ENCODE measurements around the gene ZNF474.
A peak's percentile ranks its signal among the peaks of the same experiment; 100 is the strongest.

The ZNF474 gene

DNA sequence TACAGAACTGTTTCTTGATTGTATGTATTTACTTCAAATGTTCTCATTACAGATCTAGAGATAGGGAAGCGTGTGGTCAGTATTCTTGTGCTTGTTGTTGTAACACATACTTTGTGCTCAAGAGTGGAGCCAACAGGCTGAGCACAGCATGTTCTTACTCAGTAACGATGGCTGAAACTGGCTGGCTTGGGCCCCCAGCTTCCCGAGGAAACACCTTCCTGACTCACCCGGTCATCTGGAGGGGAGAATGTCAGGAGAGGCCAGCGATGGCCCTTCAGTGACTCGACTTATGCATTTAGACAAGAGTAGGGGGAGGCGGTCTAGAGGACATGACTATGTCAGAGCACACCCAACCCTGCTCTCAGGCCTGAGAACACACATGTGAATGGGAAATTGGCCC is 25.6 kb downstream of the ZNF474 start:
- DNase-seq: peak; percentile 74

DNA sequence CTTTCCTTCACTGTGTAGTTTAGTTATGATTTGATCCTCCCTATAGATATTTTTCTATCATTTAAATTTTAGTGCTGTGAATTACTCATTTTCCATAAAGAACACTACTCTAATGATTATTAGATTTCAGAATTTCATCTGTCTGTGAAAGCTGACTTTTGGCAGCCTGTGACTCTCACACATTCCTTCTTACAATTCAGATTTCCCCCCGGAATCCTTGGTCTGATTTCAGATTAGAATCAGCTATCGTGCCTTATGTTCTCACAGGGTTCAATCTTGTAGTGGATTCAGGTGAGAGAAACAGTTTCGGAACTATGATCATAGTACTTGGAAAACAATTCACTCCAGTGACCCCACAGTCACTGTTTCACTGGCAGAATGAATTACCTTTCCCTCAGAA is 26.2 kb downstream of the ZNF474 start:
- DNase-seq: no peak

DNA sequence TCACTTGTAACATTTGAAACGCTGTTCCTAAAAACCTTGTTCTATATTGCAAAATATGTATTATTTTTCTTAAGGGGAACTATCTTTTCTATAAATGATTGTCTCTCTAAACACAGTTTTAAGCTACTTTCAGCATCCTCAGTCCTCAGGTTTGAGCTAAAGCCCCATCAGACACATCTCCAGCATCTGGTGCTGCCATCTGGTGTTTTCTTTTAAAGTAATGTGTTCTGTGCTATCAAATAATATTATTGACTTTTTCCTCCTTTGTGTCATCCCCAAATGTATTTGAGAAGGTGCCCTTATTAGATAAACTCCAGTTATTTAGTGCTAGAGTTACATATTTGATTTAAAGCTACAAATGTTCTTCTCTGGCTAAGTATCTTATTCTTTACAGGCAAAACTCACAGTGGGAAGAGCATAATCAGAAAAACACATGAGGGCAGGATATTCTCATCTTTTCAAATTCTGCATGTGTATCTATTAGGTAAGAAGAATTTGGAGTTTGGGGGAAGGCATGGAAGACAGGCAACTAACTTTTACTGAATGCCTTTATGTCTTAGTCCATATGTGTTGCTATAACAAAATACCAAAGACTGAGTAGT is 27.5 kb downstream of the ZNF474 start:
- DNase-seq: peak; percentile 71

DNA sequence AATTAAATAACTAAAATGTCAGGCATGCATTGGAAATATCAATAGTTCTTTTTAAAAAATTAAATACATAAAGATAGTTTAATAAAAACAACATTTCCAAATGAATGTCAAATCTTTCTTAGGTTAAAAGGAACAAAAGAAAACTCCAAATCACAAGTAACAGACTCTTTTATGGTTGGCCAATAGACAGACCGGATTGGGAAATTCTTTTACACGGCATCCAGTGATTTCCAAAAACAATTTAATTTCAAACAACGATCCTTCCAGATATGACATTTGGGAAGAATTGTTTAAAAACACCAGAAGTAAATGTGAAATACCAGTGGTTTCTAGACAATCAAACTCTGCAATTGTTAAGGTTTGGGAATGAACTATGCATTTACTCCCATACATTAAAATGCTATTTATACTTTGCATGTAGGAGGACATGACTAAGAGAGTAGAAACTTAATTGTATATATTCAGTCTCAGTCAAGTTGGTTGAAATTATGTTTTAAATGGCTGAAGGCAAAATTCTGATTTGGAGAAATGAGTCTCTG is 32.8 kb downstream of the ZNF474 start:
- DNase-seq: no peak

DNA sequence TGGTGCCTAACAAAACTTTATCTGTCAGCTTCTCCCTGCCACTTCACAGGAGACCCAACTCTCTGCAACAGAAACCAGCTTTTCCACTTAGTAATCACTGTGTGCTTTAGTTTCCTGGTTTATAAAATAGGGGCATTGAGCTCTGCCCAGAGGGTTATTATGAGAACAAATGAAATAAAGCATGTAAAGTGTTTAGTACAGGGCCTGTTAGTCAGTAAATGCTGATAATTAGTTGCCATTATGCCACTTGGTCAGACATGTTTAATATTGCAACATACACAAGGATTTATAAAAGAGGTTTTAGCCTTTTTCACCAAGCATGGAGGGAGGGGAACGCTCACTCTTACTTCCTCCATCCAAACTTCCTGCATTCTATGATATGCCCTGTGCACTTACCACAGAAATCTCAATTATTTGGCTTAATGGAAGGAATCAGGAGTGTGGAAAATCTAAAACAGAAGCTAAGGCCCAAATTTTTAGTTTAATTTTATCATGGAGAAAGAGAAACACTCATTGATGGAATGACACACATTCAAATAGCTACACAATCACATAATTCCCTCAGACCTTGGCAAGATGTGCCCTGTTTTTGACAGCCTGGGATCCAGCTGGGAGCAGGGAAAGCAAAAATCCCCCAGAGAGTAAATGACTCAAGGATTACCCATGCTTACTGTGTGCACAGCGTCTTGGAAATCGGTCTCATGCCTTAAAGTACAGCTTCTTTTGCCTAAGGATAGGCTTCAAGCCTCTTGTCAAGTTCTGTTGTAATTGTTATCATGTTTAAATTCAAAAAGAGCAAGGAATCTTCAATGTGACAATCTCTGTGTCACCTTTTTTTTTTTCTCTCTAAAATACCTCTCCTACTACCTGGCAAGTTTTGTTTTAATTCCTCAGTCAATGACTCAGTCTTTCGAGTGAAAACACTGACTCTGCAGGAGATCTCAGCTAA is 34.0 kb downstream of the ZNF474 start:
- peak; percentile 94 for DNase-seq

DNA sequence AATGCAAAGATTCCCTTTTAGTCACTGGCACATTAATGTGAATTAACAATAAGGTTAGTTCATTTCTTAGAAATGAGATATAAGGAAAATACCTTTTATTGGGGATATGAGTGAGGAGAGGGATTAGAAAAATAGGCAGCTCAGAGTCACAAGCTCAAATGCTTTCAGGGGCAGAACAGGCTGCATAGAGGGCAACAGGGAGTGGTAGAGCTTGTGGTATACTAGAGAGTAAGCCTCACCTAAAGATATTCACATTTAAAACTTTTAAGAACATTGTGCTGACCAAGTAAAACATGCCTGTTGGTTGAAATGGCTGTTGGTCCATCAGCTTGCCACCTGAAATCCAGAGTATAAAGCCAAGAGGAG is 34.7 kb downstream of the ZNF474 start:
- no peak for DNase-seq

DNA sequence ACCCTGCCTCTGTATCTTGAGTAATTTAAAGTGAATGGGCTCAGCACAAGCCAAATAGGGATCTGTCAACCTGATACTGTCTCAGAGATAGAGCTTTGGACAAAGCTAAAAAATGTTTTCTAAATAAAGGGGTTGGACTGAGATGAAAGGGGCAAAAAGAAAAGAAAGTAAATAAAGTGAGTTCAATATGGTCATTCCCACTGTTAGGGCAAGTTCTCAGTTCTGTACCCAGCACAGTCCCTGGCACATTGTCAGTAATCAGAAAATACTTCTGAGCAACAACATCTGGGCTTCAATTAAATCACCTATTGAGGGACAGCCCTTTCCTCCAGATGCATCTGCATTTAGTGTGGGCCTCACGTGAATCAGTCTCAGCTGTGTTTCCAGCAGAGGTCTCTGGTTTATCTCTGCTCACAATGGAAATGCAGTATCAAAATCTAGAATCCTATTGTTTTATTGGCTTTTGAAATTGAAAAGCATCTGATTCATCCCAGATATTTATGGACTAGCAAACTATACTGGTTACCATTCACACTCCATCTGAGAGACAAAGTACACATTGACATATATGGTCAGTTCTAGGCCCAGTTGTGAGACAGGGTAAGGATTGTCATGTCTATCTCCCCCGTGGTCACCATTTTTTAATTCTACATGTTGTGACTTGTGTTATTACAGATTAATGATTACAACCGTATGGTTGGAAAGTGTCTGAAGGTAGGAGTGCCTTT is 35.6 kb downstream of the ZNF474 start:
- no peak for DNase-seq

DNA sequence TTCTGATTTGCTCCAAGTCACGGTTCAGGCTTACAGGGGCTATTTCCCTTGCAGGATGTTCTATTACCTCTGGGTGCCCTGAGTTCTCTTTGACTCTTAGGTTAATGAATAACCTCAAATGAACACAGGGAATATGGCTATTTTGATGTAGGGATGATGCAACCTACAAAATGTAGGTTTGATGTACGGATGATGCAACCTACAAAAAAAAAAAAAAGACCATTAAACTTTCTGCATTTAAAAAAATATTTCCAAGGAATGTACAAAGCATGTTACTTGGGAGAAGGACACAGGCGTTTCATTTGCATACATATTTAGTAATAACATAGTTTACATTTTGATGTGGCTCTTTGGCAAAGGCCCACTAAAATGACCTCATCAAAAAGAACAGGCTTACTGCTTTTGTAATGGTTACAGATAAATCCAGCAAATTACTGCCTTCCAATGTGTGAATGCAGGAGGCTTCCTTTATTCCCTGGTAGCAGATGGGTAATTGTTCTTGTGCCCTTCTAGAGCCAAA is 36.3 kb downstream of the ZNF474 start:
- DNase-seq: peak; percentile 84

DNA sequence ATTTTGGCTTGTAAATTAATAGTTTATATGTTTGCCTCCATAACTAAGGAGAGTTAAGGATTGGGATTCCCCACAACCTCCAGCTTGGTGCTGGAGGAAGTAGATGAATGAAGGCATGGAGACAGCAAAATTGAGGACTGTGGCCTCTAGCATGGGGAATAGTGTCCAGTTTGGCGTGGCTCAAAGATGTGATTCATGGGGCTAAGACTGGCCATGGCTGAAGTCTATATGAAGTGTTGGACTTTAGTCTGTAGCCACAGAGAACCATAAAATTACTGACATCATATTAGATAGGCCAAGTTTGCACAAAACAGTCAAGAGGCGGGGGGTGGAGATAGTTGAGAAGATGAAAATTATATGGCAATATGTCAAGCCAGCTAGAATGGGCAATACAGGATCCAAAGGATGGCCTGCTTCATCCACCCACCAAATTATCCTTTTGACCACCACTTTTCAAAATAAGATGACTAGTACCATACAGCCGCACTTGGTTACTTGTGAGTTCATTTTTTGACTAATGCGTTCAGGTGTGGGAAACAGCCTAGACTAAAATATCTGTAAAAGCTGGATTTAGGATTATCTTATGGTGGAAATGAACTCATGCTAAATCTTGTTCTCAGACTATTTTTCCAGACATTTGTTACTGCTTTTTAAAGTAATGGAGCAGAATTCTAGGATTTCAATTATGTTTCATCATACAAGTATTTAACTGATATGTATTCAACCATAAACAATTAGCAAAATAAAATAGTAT is 40.2 kb downstream of the ZNF474 start:
- DNase-seq: no peak

DNA sequence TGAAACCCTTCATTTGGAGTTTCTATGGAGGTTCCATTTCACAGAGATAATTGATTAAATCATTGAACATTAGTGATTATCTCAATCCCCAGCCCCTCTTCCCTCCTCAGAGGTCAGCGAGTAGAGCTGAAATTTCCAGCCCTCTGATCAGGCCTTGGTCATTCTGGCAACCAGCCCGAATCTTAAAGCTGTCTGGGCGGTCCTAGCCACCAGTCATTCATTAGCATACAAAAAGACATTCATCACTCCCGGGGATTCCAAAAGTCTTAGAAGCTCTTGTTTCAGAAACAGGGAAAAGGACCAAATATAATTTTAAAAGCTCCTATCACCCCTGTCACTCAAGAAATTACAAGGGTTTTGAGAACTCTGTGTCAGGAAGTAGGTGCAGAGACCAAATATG is 41.3 kb downstream of the ZNF474 start:
- DNase-seq: no peak

DNA sequence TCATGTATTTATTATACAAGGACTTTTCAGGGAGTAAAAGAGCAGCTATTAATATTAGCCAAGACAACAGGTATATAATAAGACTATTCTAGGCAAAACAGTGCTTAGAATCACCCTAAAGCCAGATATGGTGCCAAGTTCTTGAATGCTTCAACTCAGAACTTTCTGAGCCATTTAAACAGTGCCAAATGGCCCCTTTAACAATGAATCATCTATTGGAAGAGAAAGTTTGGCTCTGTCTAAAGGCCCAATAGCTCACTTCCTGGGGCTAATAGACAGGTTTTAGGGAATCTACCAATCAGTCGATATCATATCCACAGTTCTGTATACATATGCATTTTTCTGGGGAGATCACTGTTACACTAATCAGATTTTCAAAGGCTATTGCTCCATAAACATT is 42.9 kb downstream of the ZNF474 start:
- peak; percentile 5 for DNase-seq

DNA sequence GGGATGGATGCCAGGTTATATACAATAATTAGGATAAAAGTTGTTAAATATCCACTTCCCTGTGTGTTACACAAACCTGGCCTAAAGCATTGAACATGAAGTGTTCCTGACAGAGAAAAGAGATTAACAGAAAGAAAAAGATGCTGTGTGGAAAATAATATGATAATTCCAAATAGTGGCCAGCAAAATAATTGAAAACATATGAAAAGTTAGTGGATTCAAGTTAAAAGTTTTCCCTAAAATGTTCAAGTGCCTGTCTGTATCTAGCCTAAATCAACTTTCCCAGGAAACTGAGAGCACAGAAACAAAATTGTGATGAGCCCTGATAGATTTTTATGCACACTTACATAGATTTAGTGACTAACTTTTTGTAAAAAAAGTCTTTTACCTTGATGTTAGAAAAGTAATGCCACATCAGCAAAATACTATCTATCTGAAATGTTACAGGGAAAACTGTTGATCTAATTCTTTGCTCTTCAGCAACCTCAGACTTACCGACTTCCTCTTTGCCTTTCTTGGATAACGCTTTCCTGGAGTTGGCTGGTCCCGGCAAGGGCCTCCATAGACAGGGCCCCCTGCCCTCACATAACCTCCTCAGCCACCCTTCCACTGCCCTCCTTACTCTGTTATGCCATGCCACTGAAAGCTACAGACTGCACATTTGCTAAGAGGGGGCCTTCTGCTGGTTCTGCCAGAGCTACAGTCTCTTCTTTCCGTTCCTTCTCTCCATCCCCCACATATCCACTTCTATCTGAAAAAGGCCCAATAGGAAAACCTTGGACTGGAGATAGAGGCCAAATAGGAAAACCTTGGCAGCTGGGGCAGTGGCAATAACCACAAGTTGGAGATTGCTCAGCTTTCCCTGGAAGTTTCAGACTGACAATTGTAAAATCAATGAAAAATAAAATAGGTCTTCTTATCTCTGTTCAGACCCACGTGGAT is 44.4 kb downstream of the ZNF474 start:
- DNase-seq: no peak

DNA sequence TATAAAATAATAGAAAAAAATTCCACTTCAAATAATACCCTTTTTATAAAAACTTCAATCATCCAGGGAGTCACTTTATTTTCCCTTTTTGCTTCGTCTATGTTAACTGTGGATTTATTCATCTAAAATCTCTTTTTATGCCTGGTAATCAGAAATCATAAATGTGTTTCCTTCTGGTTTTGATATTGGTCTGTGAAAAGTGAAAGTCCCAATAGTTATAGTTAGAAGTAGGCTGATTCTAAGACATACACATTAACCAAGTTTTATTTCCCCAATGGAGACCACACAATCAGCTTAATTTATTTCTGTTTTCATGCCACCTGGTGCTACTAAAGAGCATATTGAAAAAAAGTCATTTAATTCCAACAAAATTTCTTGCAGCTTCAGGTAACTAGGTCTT is 45.7 kb downstream of the ZNF474 start:
- no peak for DNase-seq

DNA sequence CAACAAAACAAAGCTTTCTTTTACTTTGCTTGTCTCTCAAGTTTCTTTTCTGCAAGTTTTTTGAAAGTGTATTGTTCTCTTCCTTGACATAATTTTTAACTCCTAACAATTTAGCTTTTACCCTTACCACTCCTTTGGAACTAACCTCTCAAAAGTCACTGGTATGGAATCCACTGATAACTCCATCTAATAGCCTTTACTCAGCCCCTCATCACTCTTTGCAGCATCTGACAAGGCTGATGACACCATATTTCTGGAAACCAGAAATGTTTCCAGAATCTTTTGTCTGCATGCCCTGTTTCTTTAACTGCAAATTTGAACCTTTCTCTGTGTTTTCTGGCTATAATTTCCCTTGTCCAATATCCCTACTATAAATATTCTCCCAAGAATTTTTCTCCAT is 46.5 kb downstream of the ZNF474 start:
- no peak for DNase-seq

DNA sequence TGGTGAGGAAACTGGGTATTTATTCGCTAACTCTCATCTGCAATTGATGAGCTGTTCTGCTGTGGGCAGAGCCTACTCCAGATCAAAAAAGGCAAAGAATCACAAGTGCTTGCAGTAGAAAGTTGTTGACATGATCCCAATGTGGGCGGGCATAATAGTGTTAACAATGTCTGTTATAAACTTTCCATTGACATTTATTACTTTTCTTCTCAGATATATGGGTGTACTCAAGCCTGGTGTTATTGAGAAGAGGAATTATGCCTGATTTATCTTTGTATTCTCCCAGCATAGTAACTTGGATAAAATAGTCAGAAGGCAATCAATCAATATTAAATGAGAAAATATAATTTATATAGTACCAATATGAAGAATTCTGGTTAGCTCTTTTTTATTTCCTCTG is 47.8 kb downstream of the ZNF474 start:
- no peak for DNase-seq

DNA sequence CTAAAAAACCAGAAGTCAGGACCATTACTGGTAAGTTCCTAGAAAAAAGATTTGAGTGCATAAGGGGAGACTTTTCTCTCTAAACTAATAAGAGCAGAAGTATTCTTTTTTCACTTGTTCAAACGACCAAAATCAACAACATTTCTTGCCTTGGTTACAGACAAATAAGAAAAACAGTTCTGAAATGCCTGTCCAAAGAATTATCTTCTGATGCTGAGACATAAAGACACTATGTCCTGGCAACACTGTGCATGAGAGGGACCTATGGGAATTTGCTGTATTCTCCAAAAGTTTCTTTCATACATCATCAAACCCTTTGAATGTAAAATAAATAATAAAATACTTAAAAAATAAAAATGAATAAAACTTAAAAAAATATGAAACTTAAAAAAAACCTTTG is 50.4 kb downstream of the ZNF474 start:
- DNase-seq: no peak

DNA sequence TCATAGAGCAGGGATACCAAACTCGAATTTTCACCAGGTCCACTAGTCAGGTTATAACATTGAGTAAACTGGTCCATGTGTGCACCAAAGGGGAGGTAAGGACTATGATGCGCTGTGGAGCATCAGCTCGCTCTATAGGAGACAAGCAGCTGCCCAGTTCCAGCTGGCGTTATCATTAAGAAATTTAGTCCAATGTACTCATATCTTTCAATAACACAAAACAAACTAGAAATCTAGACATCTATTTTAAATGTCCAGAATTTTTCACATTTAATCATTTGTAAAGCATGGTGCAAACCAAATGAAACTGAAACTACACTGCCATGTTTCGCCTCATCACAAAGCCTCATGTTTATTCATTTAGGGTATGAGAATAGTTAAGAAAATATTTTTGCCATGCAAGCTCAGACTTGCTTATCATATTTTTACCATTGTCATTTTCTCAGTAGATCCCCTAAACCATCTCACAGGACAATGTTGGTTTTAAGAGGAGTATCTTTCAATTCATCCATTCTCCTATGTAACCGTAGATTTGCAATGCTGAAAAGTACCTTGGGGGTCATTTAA is 50.9 kb downstream of the ZNF474 start:
- DNase-seq: peak; percentile 3

DNA sequence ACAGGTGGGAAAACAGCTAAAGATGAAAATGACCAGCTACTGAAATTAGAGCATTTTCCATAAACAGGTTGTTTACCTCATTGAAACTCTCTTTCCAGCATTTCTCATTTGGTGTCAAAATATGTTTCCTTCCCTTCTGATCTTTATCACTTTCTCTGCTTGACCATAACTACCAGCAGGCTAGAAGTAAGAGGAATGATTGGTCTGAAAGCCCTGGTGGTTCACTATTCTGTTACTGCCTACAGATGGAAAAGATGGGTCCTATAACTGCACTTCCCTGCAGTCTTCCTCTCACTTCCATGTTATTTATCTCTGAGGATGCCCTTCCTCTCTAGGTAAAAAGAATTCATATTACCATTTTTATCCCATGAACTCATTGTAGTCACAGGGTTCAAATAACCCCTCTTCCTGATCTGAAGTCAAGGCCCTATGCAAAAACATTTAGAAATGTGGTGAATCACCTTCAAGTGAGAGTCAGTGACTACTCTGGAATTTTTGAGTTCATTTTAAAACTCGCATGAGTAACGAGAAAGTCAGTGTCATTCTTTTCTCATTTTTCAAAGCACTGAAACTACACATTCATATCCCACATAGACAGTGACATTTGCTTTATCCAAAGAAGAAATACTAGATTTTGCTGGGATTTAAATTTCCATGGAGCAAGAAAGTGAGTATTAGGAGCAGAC is 51.7 kb downstream of the ZNF474 start:
- DNase-seq: peak; percentile 96

DNA sequence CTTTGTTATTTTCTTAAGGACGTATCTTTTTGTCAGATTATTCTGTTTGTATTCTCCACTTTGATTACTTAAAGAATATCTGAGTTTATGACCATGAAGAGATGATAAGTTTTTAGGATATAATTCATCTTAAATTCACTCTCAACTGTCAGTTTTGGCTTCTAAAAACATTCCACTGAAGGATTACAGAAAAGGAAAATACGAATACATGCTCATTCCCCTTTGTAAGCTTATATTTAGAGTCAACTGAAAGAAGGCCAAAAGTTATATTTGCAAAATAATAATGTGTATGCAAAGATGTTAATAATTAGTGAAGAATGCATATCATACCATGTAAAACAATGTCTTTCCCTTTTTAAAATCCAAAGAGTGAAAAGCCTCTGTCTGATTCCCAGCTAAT is 52.5 kb downstream of the ZNF474 start:
- DNase-seq: no peak

DNA sequence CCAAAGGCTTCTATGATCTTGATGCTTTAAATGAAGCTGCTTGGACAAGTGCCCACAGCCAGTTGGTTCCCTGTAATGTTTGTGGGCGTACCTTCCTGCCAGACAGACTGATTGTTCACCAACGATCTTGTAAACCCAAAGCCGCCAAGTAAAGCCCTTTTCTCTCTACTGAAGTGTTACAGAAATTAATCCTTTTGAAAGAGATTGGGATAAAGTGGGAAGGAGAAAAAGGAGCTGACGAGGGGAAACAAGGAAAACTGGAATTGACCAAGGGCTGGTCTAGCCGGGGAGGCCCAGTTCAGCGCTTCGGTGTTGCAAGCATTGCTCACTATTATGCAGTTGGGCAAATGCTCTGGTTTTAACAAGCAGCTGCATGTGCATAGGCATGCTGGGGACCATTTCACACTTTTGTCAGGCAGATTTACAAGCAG is 53.2 kb downstream of the ZNF474 start:
- peak; percentile 85 for DNase-seq

All from HCEC 1CT (cell line).